WTC11 (cell line): Measurements from ENCODE around the gene TMEM40. TPM values are rescaled to one million over a fixed set of nuclear protein-coding genes. Genes with fewer than 3 reads are reported as not detected.

ENCODE experiments used
- ATF2 ChIP-seq: sonication (generic); formaldehyde crosslinking; IDR thresholded peaks from 2 replicates; pipeline ENCODE4 v1.8.1; 2022; ENCODE audit warnings: low read depth, missing genetic modification reagents, borderline replicate concordance
- CTCF ChIP-seq: fragments of 200-600 bp; IDR thresholded peaks from 2 replicates; pipeline ENCODE4 v1.8.0; 2022; ENCODE audit warnings: antibody characterized with exemption
- NFATC4 ChIP-seq: fragments of 250-450 bp; sonication (Bioruptor Pico); IDR thresholded peaks from 2 replicates; pipeline ENCODE4 v1.9.0; 2021; ENCODE audit warnings: mild to moderate bottlenecking
- OVOL2 ChIP-seq: fragments of 250-450 bp; sonication (Bioruptor Pico); IDR thresholded peaks from 2 replicates; pipeline ENCODE4 v1.9.0; 2021; ENCODE audit warnings: mild to moderate bottlenecking, borderline replicate concordance
- SOX15 ChIP-seq: fragments of 250-450 bp; sonication (Bioruptor Pico); IDR thresholded peaks from 2 replicates; pipeline ENCODE4 v1.9.0; 2021; ENCODE audit warnings: mild to moderate bottlenecking
- SP1 ChIP-seq: sonication (generic); formaldehyde crosslinking; conservative IDR thresholded peaks from 2 replicates; pipeline ENCODE4 v1.8.1; 2022; ENCODE audit warnings: missing genetic modification reagents
- ZBTB43 ChIP-seq: sonication (generic); formaldehyde crosslinking; IDR thresholded peaks from 2 replicates; pipeline ENCODE4 v1.8.1; 2023; ENCODE audit warnings: mild to moderate bottlenecking, missing genetic modification reagents
- ZNF423 ChIP-seq: fragments of 250-450 bp; sonication (Bioruptor Pico); IDR thresholded peaks from 2 replicates; pipeline ENCODE4 v2.1.2; 2022; ENCODE audit warnings: mild to moderate bottlenecking, moderate library complexity
- total RNA-seq: library from RNA; stranded (reverse); gene quantifications from 3 replicates; pipeline ENCODE4 v1.2.3, GENCODE V29; 2021
- TF ChIP-seq, protein P1 (sequence below): sonication (generic); formaldehyde crosslinking; IDR thresholded peaks from 2 replicates; pipeline ENCODE4 v1.8.0; 2023; ENCODE audit warnings: missing genetic modification reagents, mild to moderate bottlenecking, borderline replicate concordance
- TF ChIP-seq, protein P2 (sequence below): sonication (generic); formaldehyde crosslinking; conservative IDR thresholded peaks from 2 replicates; pipeline ENCODE4 v1.8.1; 2023; ENCODE audit warnings: mild to moderate bottlenecking, low read depth, missing genetic modification reagents, moderate library complexity
- TF ChIP-seq, protein P3 (sequence below): sonication (generic); formaldehyde crosslinking; IDR thresholded peaks from 2 replicates; pipeline ENCODE4 v1.8.0; 2022; ENCODE audit warnings: mild to moderate bottlenecking, missing genetic modification reagents

TMEM40 gene
- total RNA-seq, 1 experiment from 2014 or later = 0.17 TPM

DNA sequence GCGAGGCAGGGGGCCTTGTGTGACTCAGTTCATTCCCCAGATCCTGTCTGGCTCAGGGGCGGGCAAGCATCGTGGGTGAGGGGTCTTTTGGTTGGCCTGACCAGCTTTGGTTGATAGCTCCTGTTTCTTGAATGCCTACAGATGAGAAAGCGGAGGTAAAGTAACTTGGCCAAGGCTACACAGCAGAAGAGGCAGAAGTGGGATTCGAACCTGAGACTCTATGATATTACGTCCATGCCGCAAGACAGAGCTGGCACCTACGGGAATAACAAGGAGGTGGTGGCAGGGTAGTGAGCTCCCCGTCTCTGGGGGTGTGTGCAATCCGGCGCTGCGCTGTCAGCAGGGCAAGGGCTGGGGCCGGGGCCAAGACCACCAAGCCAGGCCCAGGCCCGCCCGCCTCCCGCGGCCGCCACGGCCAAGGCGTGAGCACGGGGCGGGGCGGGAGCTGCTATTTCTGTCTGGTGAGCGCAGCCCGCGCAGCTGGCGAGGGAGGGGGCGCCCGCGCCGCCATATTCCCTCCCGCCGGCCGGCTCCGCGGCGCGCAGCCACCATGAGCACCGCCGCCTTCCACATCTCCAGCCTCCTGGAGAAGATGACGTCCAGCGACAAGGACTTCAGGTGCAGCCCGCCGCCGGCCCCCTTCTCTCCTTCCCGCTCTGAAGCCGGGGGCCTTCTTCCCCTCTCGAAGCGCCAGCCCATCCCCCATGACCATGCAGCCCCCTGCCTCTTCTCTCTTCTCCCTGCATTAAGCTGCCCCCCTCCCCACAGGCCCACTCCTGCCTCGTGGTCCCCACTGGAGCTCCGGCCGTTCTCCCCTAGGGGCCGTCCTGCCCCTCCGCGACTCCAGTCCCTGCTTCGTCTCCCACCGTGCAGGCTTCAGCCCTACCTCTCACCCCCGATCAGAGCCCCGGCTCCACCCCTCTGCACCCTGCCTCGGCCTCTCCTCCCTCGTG lies 37.4 kb upstream of the TMEM40 start, which contains the start of gene CAND2 (continued):
- TF ChIP-seq ZBTB43 (CRISPR knock-in tag) (0 out of 2 replicates have a peak, but pooled peaks have one; percentile 12), ATF2 (CRISPR knock-in tag) (no peak), ZNF423 (CRISPR knock-in tag) (peak; percentile 28; the same call in 1 of the 2 replicates), SOX15 (CRISPR knock-in tag) (no peak), OVOL2 (CRISPR knock-in tag) (no peak), CTCF (no peak), SP1 (0 out of 2 replicates have a peak, but pooled peaks have one; percentile 38), NFATC4 (0 out of 2 replicates have a peak, but pooled peaks have one; percentile 40)
- TF ChIP-seq, protein P1, sequence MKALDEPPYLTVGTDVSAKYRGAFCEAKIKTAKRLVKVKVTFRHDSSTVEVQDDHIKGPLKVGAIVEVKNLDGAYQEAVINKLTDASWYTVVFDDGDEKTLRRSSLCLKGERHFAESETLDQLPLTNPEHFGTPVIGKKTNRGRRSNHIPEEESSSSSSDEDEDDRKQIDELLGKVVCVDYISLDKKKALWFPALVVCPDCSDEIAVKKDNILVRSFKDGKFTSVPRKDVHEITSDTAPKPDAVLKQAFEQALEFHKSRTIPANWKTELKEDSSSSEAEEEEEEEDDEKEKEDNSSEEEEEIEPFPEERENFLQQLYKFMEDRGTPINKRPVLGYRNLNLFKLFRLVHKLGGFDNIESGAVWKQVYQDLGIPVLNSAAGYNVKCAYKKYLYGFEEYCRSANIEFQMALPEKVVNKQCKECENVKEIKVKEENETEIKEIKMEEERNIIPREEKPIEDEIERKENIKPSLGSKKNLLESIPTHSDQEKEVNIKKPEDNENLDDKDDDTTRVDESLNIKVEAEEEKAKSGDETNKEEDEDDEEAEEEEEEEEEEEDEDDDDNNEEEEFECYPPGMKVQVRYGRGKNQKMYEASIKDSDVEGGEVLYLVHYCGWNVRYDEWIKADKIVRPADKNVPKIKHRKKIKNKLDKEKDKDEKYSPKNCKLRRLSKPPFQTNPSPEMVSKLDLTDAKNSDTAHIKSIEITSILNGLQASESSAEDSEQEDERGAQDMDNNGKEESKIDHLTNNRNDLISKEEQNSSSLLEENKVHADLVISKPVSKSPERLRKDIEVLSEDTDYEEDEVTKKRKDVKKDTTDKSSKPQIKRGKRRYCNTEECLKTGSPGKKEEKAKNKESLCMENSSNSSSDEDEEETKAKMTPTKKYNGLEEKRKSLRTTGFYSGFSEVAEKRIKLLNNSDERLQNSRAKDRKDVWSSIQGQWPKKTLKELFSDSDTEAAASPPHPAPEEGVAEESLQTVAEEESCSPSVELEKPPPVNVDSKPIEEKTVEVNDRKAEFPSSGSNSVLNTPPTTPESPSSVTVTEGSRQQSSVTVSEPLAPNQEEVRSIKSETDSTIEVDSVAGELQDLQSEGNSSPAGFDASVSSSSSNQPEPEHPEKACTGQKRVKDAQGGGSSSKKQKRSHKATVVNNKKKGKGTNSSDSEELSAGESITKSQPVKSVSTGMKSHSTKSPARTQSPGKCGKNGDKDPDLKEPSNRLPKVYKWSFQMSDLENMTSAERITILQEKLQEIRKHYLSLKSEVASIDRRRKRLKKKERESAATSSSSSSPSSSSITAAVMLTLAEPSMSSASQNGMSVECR (CRISPR knock-in tag) = no peak
- TF ChIP-seq, protein P2, sequence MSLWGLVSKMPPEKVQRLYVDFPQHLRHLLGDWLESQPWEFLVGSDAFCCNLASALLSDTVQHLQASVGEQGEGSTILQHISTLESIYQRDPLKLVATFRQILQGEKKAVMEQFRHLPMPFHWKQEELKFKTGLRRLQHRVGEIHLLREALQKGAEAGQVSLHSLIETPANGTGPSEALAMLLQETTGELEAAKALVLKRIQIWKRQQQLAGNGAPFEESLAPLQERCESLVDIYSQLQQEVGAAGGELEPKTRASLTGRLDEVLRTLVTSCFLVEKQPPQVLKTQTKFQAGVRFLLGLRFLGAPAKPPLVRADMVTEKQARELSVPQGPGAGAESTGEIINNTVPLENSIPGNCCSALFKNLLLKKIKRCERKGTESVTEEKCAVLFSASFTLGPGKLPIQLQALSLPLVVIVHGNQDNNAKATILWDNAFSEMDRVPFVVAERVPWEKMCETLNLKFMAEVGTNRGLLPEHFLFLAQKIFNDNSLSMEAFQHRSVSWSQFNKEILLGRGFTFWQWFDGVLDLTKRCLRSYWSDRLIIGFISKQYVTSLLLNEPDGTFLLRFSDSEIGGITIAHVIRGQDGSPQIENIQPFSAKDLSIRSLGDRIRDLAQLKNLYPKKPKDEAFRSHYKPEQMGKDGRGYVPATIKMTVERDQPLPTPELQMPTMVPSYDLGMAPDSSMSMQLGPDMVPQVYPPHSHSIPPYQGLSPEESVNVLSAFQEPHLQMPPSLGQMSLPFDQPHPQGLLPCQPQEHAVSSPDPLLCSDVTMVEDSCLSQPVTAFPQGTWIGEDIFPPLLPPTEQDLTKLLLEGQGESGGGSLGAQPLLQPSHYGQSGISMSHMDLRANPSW (CRISPR knock-in tag) = no peak
- TF ChIP-seq, protein P3, sequence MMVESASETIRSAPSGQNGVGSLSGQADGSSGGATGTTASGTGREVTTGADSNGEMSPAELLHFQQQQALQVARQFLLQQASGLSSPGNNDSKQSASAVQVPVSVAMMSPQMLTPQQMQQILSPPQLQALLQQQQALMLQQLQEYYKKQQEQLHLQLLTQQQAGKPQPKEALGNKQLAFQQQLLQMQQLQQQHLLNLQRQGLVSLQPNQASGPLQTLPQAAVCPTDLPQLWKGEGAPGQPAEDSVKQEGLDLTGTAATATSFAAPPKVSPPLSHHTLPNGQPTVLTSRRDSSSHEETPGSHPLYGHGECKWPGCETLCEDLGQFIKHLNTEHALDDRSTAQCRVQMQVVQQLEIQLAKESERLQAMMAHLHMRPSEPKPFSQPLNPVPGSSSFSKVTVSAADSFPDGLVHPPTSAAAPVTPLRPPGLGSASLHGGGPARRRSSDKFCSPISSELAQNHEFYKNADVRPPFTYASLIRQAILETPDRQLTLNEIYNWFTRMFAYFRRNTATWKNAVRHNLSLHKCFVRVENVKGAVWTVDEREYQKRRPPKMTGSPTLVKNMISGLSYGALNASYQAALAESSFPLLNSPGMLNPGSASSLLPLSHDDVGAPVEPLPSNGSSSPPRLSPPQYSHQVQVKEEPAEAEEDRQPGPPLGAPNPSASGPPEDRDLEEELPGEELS (CRISPR knock-in tag) = no peak
